Neural progenitor cell (in vitro differentiated cells): ENCODE measurements around the gene VRTN. TPM values are rescaled to one million over a fixed set of nuclear protein-coding genes. Genes with fewer than 3 reads are reported as not detected.
A peak's percentile ranks its signal among the peaks of the same experiment; 100 is the strongest.

Experiments
- DNase-seq: peaks from one replicate; pipeline ENCODE4 v3.0.0-alpha.2; 2016; ENCODE audit warnings: low spot score
- H2AFZ ChIP-seq: fragments of 200-600 bp; sonication (generic); replicated peaks from 2 replicates; pipeline ENCODE4 v1.6.1; 2016; ENCODE audit warnings: antibody characterized with exemption
- H3F3A ChIP-seq: fragments of 200-600 bp; sonication (generic); 2 replicates; pipeline ENCODE4 v1.6.1; 2016; ENCODE audit warnings: antibody characterized with exemption, low read depth
- H3K27ac ChIP-seq: fragments of 200-600 bp; sonication (generic); 2 replicates; pipeline ENCODE4 v1.5.1; 2016; ENCODE audit warnings: mild to moderate bottlenecking
- H3K27me3 ChIP-seq: fragments of 200-600 bp; sonication (generic); 2 replicates; pipeline ENCODE4 v1.6.1; 2016; ENCODE audit warnings: mild to moderate bottlenecking, moderate library complexity
- H3K36me3 ChIP-seq: fragments of 200-600 bp; sonication (generic); 2 replicates; pipeline ENCODE4 v1.5.1; 2016
- H3K4me1 ChIP-seq: fragments of 200-600 bp; sonication (generic); 2 replicates; pipeline ENCODE4 v1.6.1; 2016; ENCODE audit warnings: mixed run types
- H3K4me2 ChIP-seq: fragments of 200-600 bp; sonication (generic); 2 replicates; pipeline ENCODE4 v1.6.1; 2016
- H3K4me3 ChIP-seq: fragments of 200-600 bp; sonication (generic); 2 replicates; pipeline ENCODE4 v1.5.1; 2016
- H3K79me2 ChIP-seq: fragments of 200-600 bp; sonication (generic); 2 replicates; pipeline ENCODE4 v1.6.1; 2016; ENCODE audit warnings: low read depth
- H3K9ac ChIP-seq: fragments of 200-600 bp; sonication (generic); 2 replicates; pipeline ENCODE4 v1.6.1; 2016
- H3K9me3 ChIP-seq: fragments of 200-600 bp; sonication (generic); 2 replicates; pipeline ENCODE4 v1.5.1; 2016; ENCODE audit warnings: low read depth
- H4K20me1 ChIP-seq: fragments of 200-600 bp; sonication (generic); 2 replicates; pipeline ENCODE4 v1.6.1; 2016; ENCODE audit warnings: low read depth
- H3K27ac Mint-ChIP-seq: 3 replicates; pipeline ENCODE4 v1.8.0; 2021; ENCODE audit warnings: mixed read lengths
- H3K27me3 Mint-ChIP-seq: 2 replicates; pipeline ENCODE4 v1.8.0; 2022; ENCODE audit warnings: low read depth, mild to moderate bottlenecking, inconsistent platforms, moderate library complexity, mixed read lengths; ENCODE audit not compliant: insufficient read depth
- H3K36me3 Mint-ChIP-seq: 3 replicates; pipeline ENCODE4 v1.8.0; 2021; ENCODE audit warnings: mixed read lengths
- H3K4me1 Mint-ChIP-seq: 3 replicates; pipeline ENCODE4 v1.8.0; 2021; ENCODE audit warnings: mixed read lengths
- H3K4me3 Mint-ChIP-seq: 3 replicates; pipeline ENCODE4 v1.8.0; 2021; ENCODE audit warnings: mild to moderate bottlenecking, moderate library complexity, mixed read lengths
- H3K9me3 Mint-ChIP-seq: 3 replicates; pipeline ENCODE4 v1.8.0; 2020; ENCODE audit warnings: mixed read lengths
- CTCF ChIP-seq: fragments of 200-600 bp; sonication (generic); IDR thresholded peaks from 2 replicates; pipeline ENCODE4 v1.5.1; 2017; ENCODE audit warnings: antibody characterized with exemption, mild to moderate bottlenecking
- EZH2 ChIP-seq: fragments of 200-600 bp; sonication (generic); IDR thresholded peaks from 2 replicates; pipeline ENCODE4 v1.6.1; 2017; ENCODE audit warnings: antibody characterized with exemption, mild to moderate bottlenecking, moderate library complexity
- EZH2phosphoT487 ChIP-seq: fragments of 200-600 bp; sonication (generic); IDR thresholded peaks from 2 replicates; pipeline ENCODE4 v1.6.1; 2017; ENCODE audit warnings: antibody characterized with exemption
- total RNA-seq: library from RNA; depleted of rRNA; stranded (reverse); fragments of >200 nt; gene quantifications from 2 replicates; pipeline ENCODE4 v1.2.3, GENCODE V29; 2015; ENCODE audit warnings: low replicate concordance

The VRTN gene
- total RNA-seq, 1 donor from 2014 or later: 7.9 TPM

- no peak overlapping the region for H3K4me3 Mint-ChIP-seq
- Histone ChIP-seq H3K4me1 (peaks cover 50% of the 10 kb centered on the region), H3K9me3 (no peaks in the 10 kb centered on the region), H2AFZ (peak overlapping the region; percentile 71), H3K79me2 (peaks cover 45% of the 10 kb centered on the region), H4K20me1 (no peaks in the 10 kb centered on the region), H3K4me2 (peak overlapping the region; percentile 75), H3K9ac (no peak overlapping the region), H3K36me3 (no peaks in the 10 kb centered on the region), H3K4me3 (no peak overlapping the region), H3K27me3 (no peaks in the 10 kb centered on the region), H3F3A (peaks cover 38% of the 10 kb centered on the region), H3K27ac (peak overlapping the region; percentile 1)
- H3K4me1 Mint-ChIP-seq: peaks cover 11% of the 10 kb centered on the region
- DNase-seq: no peak
- H3K27me3 Mint-ChIP-seq: peaks cover 2% of the 10 kb centered on the region
- no peak overlapping the region for H3K27ac Mint-ChIP-seq
- H3K9me3 Mint-ChIP-seq: no peaks in the 10 kb centered on the region
- H3K36me3 Mint-ChIP-seq: no peaks in the 10 kb centered on the region
- no peak for TF ChIP-seq CTCF
- no peak for TF ChIP-seq EZH2phosphoT487
- TF ChIP-seq EZH2: no peak
Observed at GRCh38 chr14:74347097-74347794, 1.0 kb upstream of the VRTN start.

DNA sequence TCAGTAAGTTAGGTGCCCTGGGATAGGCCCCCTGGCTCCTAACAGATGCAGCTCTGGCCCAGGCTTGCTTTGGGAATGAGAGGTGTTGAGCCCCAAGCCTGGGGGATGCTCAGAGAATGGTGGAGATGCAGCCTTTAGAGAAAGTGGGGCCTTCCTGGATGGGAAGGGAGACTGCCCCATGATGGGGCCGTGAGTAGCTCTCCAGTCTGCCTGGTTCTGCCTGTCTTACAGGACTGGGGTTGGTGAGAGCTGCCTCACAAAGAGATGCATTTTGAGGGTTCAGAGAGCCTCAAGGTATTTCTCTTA lies 523 bp upstream of the VRTN start:
- no peaks in the 10 kb centered on the region for H3K9me3 Mint-ChIP-seq
- no peak overlapping the region for H3K27ac Mint-ChIP-seq
- H3K4me1 Mint-ChIP-seq: peaks cover 11% of the 10 kb centered on the region
- DNase-seq: no peak
- Histone ChIP-seq H3K27ac (peak overlapping the region; percentile 1), H3K79me2 (peaks cover 50% of the 10 kb centered on the region), H4K20me1 (no peaks in the 10 kb centered on the region), H3K9ac (no peak overlapping the region), H3K9me3 (no peaks in the 10 kb centered on the region), H3K36me3 (no peaks in the 10 kb centered on the region), H2AFZ (peak overlapping the region; percentile 71), H3K4me1 (peaks cover 50% of the 10 kb centered on the region), H3F3A (peaks cover 43% of the 10 kb centered on the region), H3K4me2 (peak overlapping the region; percentile 75), H3K4me3 (peak overlapping the region; percentile 43), H3K27me3 (no peaks in the 10 kb centered on the region)
- H3K27me3 Mint-ChIP-seq: peaks cover 2% of the 10 kb centered on the region
- H3K4me3 Mint-ChIP-seq: no peak overlapping the region
- no peak for TF ChIP-seq EZH2
- TF ChIP-seq EZH2phosphoT487: no peak
- no peak for TF ChIP-seq CTCF
- H3K36me3 Mint-ChIP-seq: no peaks in the 10 kb centered on the region

- peak overlapping the region; percentile 75 for H3K4me2 ChIP-seq
- H3K9me3 Mint-ChIP-seq: no peaks in the 10 kb centered on the region
- no peak for TF ChIP-seq EZH2phosphoT487
- TF ChIP-seq CTCF: no peak
- no peak for TF ChIP-seq EZH2
- peak overlapping the region; percentile 43 for H3K4me3 ChIP-seq
- H3K27me3 ChIP-seq: no peaks in the 10 kb centered on the region
- H3K79me2 ChIP-seq: peaks cover 61% of the 10 kb centered on the region
- DNase-seq: no peak
- H3F3A ChIP-seq: peaks cover 43% of the 10 kb centered on the region
- no peak overlapping the region for H3K27ac Mint-ChIP-seq
- H3K9me3 ChIP-seq: no peaks in the 10 kb centered on the region
- H3K4me1 ChIP-seq: peaks cover 50% of the 10 kb centered on the region
- peaks cover 11% of the 10 kb centered on the region for H3K4me1 Mint-ChIP-seq
- H3K27me3 Mint-ChIP-seq: peaks cover 2% of the 10 kb centered on the region
- no peaks in the 10 kb centered on the region for H3K36me3 ChIP-seq
- no peak overlapping the region for H3K4me3 Mint-ChIP-seq
- H3K9ac ChIP-seq: no peak overlapping the region
- peak overlapping the region; percentile 22 for H3K27ac ChIP-seq
- peak overlapping the region; percentile 71 for H2AFZ ChIP-seq
- H3K36me3 Mint-ChIP-seq: no peaks in the 10 kb centered on the region
- H4K20me1 ChIP-seq: no peaks in the 10 kb centered on the region
Observed at GRCh38 chr14:74348735-74349463, 628 bp downstream of the VRTN start.
